ENCODE measurements around the gene PPP2R2B.

DNA sequence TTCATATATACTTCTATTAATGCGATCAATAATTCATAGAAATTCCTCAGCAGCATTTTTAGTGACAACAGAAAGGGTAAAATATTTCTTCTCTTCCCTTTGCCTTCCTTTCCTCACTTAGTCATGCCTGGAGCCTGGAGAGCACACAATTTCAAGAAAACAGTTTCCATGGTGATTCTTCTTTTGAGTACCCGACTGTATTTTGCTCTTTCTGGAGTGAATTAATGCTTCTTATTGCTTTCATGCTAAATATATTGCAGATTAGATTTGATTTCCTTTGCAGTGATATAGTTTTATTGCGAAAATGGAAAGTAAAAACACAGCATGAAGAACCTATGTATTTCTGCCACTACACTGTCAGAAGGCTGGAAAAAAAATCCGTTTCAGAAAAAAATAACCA lies 153.5 kb downstream of the PPP2R2B start:
- TF ChIP-seq CTCF (IDR thresholded peaks at IDR 0.05; ENCODE audit: low read depth, low read length) (no peak), POLR2A (IDR thresholded peaks at IDR 0.05; ENCODE audit: extremely low read depth, insufficient read length) (no peak), MYC (IDR thresholded peaks at IDR 0.05; ENCODE audit: low read depth, low read length) (no peak)
